Anterior cingulate cortex (tissue), 58 donors: ENCODE data around the gene GRAMD1C.
"Not testable (repeated sequence)": the region's sequence is repeated elsewhere in the genome, so short reads cannot be mapped to it uniquely, and the experiment has no call there.

Source experiments
- DNase-seq, 58 donors: peaks; one replicate each; lab custom pipeline; 2025; lab: John Stamatoyannopoulos, UW

The GRAMD1C gene

GRCh38 chr3:113838631-113839209, at the start of gene GRAMD1C:
Gene GRAMD1C, plus strand, starts transcription at chr3:113838788. Its CDS starts 122 bp downstream, at chr3:113838910.
- peak in 57 of 58 donors; percentile 2 to 92 (median 66) for DNase-seq

GRCh38 chr3:113791381-113791780, 47.2 kb upstream of the GRAMD1C start:
- DNase-seq: no peak

GRCh38 chr3:113794526-113794925, 44.1 kb upstream of the GRAMD1C start:
- no peak for DNase-seq

- no peak for DNase-seq
Measured at GRCh38 chr3:113795693-113796092, 42.9 kb upstream of the GRAMD1C start.

- no peak for DNase-seq
Measured at GRCh38 chr3:113802795-113803455, 35.7 kb upstream of the GRAMD1C start.

- DNase-seq: no peak
Measured at GRCh38 chr3:113804661-113805060, 33.9 kb upstream of the GRAMD1C start.

- no peak for DNase-seq
Measured at GRCh38 chr3:113805249-113805648, 33.3 kb upstream of the GRAMD1C start.

- DNase-seq: no peak
Measured at GRCh38 chr3:113812854-113813253, 25.7 kb upstream of the GRAMD1C start.

- no peak for DNase-seq
Measured at GRCh38 chr3:113819866-113820265, 18.7 kb upstream of the GRAMD1C start.

GRCh38 chr3:113825090-113825489, 13.5 kb upstream of the GRAMD1C start:
- no peak for DNase-seq

- DNase-seq: no peak
Measured at GRCh38 chr3:113828600-113828999, 10.0 kb upstream of the GRAMD1C start.

- DNase-seq: no peak
Measured at GRCh38 chr3:113829576-113830354, 8.8 kb upstream of the GRAMD1C start.

- no peak for DNase-seq
Measured at GRCh38 chr3:113831103-113831355, 7.6 kb upstream of the GRAMD1C start.

GRCh38 chr3:113832477-113833164, 6.0 kb upstream of the GRAMD1C start:
- DNase-seq: no peak

GRCh38 chr3:113834983-113835382, 3.6 kb upstream of the GRAMD1C start:
- no peak for DNase-seq

GRCh38 chr3:113839551-113839950, 963 bp downstream of the GRAMD1C start:
- no peak for DNase-seq

GRCh38 chr3:113844622-113845222, 6.1 kb downstream of the GRAMD1C start:
- DNase-seq: peak in 2 of 58 donors; percentile 1 to 37

GRCh38 chr3:113847247-113847646, 8.7 kb downstream of the GRAMD1C start:
- no peak for DNase-seq

GRCh38 chr3:113847664-113848461, 9.3 kb downstream of the GRAMD1C start:
- no peak for DNase-seq

GRCh38 chr3:113849071-113849470, 10.5 kb downstream of the GRAMD1C start:
- not testable (repeated sequence) for DNase-seq
